Measurements from ENCODE around the gene TGFB2. TPM values are rescaled to one million over a fixed set of nuclear protein-coding genes. Genes with fewer than 3 reads are reported as not detected.

Gene TGFB2
- total RNA-seq, 2 experiments from 2014 or later, result 0.11 TPM

- no peaks in the 10 kb centered on the region for H3K4me1 ChIP-seq (ENCODE audit: insufficient read depth, low read length)
- TF ChIP-seq, protein P1, sequence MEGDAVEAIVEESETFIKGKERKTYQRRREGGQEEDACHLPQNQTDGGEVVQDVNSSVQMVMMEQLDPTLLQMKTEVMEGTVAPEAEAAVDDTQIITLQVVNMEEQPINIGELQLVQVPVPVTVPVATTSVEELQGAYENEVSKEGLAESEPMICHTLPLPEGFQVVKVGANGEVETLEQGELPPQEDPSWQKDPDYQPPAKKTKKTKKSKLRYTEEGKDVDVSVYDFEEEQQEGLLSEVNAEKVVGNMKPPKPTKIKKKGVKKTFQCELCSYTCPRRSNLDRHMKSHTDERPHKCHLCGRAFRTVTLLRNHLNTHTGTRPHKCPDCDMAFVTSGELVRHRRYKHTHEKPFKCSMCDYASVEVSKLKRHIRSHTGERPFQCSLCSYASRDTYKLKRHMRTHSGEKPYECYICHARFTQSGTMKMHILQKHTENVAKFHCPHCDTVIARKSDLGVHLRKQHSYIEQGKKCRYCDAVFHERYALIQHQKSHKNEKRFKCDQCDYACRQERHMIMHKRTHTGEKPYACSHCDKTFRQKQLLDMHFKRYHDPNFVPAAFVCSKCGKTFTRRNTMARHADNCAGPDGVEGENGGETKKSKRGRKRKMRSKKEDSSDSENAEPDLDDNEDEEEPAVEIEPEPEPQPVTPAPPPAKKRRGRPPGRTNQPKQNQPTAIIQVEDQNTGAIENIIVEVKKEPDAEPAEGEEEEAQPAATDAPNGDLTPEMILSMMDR (IDR thresholded peaks at IDR 0.05), result no peak
- H3K4me3 Mint-ChIP-seq, result no peak overlapping the region
- H3K9me3 Mint-ChIP-seq, result no peaks in the 10 kb centered on the region
- no peaks in the 10 kb centered on the region for H3K36me3 Mint-ChIP-seq (ENCODE audit: low read depth)
- no peak overlapping the region for H3K27ac ChIP-seq (ENCODE audit: low read depth in 1 of 2, low read length in 2 of 2)
- CTCF ChIA-PET, result no interaction called here
- H3K9me3 ChIP-seq (ENCODE audit: control insufficient read depth in 1 of 2, insufficient read depth in 1 of 2, low read length in 2 of 2), result no peaks in the 10 kb centered on the region
- intact Hi-C loops (cut with DNase I, micrococcal nuclease), result no loop called here
- POLR2A ChIA-PET, result no interaction called here
- no peak overlapping the region for H3K4me3 ChIP-seq (ENCODE audit: low read length)
- no peaks in the 10 kb centered on the region for H3K36me3 ChIP-seq (ENCODE audit: insufficient read depth, low read length)
- DNase-seq, result no peak
- no peak overlapping the region for H3K27ac Mint-ChIP-seq
- H3K27me3 ChIP-seq (ENCODE audit: control insufficient read depth in 1 of 2, insufficient read depth in 2 of 2, low read length in 2 of 2), result no peaks in the 10 kb centered on the region
- no peaks in the 10 kb centered on the region for H3K4me1 Mint-ChIP-seq (ENCODE audit: low read depth)
- ATAC-seq (ENCODE audit: poor library complexity), result no peak
- peaks cover 6% of the 10 kb centered on the region for H3K27me3 Mint-ChIP-seq
Observed at GRCh38 chr1:218454700-218455282, 109.7 kb downstream of the TGFB2 start.

DNA sequence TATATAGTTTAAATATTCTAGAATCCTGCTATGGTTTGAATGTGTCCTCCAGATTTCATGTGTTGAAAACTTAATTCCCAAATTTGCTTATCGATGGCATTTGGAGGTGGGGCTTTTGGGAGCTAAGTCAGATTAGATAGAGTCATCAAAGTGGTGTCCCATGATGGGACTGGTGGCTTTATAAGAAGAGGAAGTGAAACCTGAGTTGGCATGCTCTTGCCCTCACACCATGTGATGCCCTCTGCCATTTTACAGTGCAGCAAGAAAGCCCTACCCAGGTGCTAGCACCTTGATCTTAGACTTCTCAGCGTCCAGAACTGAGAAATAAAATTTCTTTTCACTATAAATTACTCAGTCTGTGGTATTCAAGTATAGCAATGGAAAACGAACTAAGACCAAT lies 111.3 kb downstream of the TGFB2 start:
- ATAC-seq (ENCODE audit: poor library complexity) (no peak), DNase-seq (peak in 2 of 14 experiments; percentile 3 to 18)
- Histone ChIP-seq H3K27me3 (ENCODE audit: control insufficient read depth in 1 of 2, insufficient read depth in 2 of 2, low read length in 2 of 2) (no peaks in the 10 kb centered on the region), H3K9me3 (ENCODE audit: control insufficient read depth in 1 of 2, insufficient read depth in 1 of 2, low read length in 2 of 2) (no peaks in the 10 kb centered on the region), H3K4me3 (ENCODE audit: low read length) (no peak overlapping the region), H3K36me3 (ENCODE audit: insufficient read depth, low read length) (no peaks in the 10 kb centered on the region), H3K27ac (ENCODE audit: low read depth in 1 of 2, low read length in 2 of 2) (no peak overlapping the region), H3K4me1 (ENCODE audit: insufficient read depth, low read length) (no peaks in the 10 kb centered on the region)
- POLR2A ChIA-PET, result no interaction called here
- Mint-ChIP-seq H3K27me3 (peaks cover 6% of the 10 kb centered on the region), H3K27ac (no peak overlapping the region), H3K4me1 (ENCODE audit: low read depth) (no peaks in the 10 kb centered on the region), H3K4me3 (no peak overlapping the region), H3K9me3 (no peaks in the 10 kb centered on the region), H3K36me3 (ENCODE audit: low read depth) (no peaks in the 10 kb centered on the region)
- intact Hi-C loops (cut with DNase I, micrococcal nuclease), result no loop called here
- TF ChIP-seq, protein P1 (IDR thresholded peaks at IDR 0.05), result no peak
- CTCF ChIA-PET, result no interaction called here

GRCh38 chr1:218459450-218459849 lies 114.3 kb downstream of the TGFB2 start:
- ChIA-PET CTCF (no interaction called here), POLR2A (no interaction called here)
- Mint-ChIP-seq H3K27ac (no peak overlapping the region), H3K9me3 (no peaks in the 10 kb centered on the region), H3K27me3 (no peaks in the 10 kb centered on the region), H3K36me3 (ENCODE audit: low read depth) (no peaks in the 10 kb centered on the region), H3K4me1 (ENCODE audit: low read depth) (no peaks in the 10 kb centered on the region), H3K4me3 (no peak overlapping the region)
- no peak for DNase-seq
- no peaks in the 10 kb centered on the region for H3K9me3 ChIP-seq (ENCODE audit: control insufficient read depth in 1 of 2, insufficient read depth in 1 of 2, low read length in 2 of 2)
- TF ChIP-seq, protein P1 (IDR thresholded peaks at IDR 0.05), result no peak
- no peaks in the 10 kb centered on the region for H3K4me1 ChIP-seq (ENCODE audit: insufficient read depth, low read length)
- intact Hi-C loops (cut with DNase I, micrococcal nuclease), result no loop called here
- H3K36me3 ChIP-seq (ENCODE audit: insufficient read depth, low read length), result no peaks in the 10 kb centered on the region
- no peak overlapping the region for H3K4me3 ChIP-seq (ENCODE audit: low read length)
- no peaks in the 10 kb centered on the region for H3K27me3 ChIP-seq (ENCODE audit: control insufficient read depth in 1 of 2, insufficient read depth in 2 of 2, low read length in 2 of 2)
- no peak overlapping the region for H3K27ac ChIP-seq (ENCODE audit: low read depth in 1 of 2, low read length in 2 of 2)
- ATAC-seq (ENCODE audit: poor library complexity), result no peak

Data from CD4-positive, alpha-beta T cell (primary cell).